ENCODE data around the gene EGR2.

EGR2 gene

DNA sequence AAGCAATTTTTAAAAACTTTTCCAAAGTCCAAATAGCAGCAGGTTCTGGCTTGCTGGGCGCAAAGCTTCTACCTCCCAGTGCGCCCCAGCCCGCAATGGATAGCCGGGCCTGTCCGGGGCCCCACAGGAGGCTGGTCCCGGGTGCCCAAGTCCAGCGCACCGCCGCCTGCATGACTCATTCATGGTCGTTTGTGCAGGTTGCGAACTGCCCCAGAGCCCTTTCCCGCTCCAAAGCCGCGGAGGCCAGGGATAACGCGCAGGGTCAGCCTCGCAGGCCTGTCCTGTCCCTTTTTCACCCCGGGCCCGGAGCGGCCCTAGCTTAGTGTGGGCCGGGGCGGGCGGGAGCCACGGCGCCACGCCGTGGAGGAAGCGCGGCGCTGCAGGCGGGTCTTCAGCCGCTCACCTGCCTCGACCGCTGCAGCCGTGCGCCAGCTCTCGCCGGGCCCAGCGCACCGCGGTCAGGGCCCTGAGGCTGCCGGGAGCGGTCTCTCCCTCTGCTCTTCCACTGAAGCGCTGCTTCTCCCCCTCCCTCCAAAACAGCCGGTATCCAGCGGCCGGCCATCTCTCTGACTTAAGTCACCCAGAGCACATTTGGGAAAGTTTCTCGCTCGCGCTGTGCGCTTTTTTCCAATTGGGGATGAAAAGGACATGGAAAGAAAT lies 1.7 kb upstream of the EGR2 start:
- peak; percentile 78 for DNase-seq

- DNase-seq = peak; percentile 77
Measured at GRCh38 chr10:62817121-62817765, 1.1 kb upstream of the EGR2 start.

GRCh38 chr10:62816076-62816330 lies 163 bp downstream of the EGR2 start:
- DNase-seq = no peak

- DNase-seq = peak; percentile 47
Measured at GRCh38 chr10:62815381-62816075, 638 bp downstream of the EGR2 start.

DNA sequence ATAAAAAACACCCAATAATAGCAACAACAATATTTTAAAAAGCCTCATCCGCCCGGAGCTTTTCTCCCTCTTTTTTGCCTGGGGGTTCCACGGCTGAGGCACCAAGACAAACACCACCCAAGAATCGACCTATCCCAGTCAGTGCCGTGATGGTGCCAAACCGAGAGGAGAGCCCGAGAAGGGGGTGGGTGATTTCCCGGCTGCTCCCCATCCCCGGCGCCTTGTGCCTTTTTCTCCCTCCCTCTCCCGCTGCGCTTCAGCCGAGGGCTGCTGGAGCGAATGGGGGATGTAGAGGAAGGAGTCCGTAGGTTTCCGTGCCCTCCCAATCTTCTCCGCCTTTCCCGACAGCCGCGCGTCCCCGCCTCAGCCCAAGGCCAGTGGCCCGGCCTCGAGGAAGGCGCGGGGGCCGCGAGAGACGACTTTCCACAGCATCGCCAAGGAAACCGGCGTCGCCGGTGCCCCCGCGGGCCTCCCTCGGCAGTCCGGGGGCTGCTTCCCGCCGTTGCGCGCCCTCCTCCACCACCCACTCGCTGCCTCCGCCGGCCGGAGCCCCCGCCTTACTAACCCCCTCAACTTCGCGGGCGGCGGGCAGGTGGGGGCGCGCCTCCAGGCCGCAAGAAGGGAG lies 1.3 kb downstream of the EGR2 start:
- no peak for DNase-seq

GRCh38 chr10:62813981-62814380 lies 2.2 kb downstream of the EGR2 start:
- no peak for DNase-seq

- no peak for DNase-seq
Measured at GRCh38 chr10:62813453-62813852, 2.7 kb downstream of the EGR2 start.

GRCh38 chr10:62812672-62813439 lies 3.3 kb downstream of the EGR2 start:
- DNase-seq = no peak

DNA sequence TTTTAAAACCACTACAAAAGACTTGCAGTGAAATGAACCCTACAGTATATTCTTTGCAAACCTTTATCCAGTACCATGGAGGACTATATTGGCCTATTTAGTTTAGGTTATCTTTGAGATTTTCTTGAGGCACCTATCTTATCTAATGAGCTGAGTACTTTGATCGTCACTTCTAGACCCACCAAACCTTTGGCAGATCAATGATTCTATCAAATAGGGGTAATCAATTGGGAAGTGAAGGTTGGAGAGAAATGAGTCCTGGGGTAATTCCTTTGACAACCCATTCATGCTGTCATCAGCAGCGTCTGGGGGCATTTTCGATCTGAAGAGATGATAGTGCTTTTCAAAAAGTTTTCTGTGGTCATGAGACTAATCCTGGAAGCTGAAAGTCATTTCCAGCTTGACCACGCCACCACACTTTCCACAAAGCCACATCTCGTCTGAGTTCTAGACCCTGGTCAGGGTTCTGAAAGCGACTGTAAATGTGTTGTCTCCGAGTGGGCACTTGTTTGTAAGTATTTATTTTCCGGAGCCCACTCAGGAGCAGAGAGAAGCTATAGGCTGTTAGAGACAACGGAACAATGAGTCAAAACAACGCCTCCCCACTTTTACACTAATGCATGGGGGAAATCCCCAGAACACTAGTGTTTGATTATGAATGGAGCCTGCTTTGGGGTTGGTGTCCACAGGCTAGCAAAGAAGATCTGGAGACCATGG lies 4.8 kb downstream of the EGR2 start:
- no peak for DNase-seq

DNA sequence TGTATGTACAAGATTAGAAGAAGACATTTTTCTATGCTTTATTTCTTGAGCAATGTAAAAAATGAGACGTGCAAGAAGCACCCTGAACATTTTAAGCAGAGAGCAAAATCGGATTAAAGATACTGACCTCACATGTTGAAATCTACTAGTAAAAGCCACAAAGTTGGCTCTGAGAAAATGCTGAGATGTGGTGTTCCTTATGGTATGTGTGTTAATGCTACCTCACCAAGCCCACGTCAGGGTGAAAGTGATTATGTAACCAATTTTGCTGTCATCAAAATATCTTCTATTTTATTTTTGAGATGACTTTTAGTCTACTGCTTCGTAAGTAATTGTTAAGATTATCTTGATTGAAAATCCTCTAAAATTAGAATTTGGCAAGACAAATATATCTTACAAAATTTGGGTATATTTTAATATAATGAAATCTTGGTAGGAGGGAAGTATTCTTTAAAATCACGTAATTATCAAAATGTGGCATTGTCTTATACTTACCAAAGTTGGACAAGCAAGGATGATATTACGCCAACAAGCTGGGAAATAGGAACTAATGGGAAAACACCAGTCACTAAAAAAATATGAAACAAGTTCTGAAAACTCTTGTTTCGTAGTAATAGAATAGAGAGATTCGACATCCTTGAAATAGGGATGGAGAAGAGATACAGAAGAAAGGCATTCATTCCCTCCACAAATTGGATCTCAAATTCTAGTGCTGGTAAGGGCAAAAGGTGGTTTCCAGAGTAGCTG lies 5.8 kb downstream of the EGR2 start:
- DNase-seq = no peak

DNA sequence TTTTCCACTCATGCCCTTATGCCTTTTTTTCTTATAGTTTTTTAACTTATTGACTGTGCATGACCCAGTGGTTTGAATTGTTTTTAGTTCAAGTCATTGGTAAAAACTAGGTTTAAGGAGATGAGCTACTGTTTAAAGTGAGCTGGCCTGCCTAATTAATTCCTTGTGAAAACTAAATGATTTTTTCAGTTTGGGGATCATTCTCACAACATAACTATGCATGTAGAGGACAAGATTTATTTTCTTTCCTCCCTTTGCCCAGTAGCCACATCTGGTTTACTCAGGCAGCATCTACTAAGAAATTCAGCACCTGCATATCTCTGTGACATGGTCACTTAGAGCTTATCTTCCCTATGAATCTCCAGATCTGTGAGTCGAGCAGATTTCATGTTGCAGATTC lies 9.9 kb downstream of the EGR2 start:
- no peak for DNase-seq

- DNase-seq = no peak
Measured at GRCh38 chr10:62805231-62806099, 10.7 kb downstream of the EGR2 start.

DNA sequence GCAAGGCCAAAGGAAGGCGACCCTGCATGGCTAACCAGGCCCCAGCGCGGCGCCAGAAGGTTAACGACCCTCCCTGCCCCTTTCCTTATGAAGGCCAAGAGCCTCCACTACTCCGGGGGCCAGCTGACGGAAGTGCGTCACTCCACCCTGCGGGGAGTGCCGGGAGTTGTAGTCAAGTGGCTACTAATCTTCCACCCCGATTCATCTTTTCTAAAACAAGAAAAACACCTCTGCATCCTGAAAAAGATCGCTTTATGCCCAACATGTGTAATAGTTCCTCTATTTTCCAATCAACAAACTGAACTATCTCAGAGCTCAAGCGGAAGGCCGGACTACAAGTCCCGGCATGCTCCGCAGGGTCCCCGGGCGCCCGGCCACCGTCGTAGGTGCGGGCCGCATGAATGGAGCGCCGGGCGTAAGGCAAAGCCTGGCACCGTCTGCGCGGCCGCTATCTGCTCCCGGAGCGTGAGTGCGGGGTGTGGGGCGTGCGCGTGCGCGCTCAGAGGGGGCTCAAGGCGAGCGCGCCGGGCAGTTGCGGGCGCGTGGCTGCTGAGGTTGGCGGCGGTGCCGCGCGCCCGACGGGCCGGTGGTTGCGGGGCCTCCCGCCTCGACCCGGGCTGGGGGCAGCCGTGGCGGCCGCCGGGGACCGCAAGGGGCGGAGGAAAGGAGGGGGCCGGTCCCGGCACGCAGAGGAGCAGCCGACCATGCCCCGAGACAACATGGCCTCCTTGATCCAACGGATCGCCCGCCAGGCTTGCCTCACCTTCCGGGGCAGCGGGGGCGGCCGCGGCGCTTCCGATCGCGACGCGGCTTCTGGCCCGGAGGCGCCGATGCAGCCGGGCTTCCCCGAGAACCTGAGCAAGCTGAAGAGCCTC lies 11.6 kb downstream of the EGR2 start, which contains the start of gene ADO:
TSS of gene ADO (plus strand) at position 365 of the 875 bp plus-strand sequence. CDS start at position 705, 340 bp downstream.
- DNase-seq = peak; percentile 90

DNA sequence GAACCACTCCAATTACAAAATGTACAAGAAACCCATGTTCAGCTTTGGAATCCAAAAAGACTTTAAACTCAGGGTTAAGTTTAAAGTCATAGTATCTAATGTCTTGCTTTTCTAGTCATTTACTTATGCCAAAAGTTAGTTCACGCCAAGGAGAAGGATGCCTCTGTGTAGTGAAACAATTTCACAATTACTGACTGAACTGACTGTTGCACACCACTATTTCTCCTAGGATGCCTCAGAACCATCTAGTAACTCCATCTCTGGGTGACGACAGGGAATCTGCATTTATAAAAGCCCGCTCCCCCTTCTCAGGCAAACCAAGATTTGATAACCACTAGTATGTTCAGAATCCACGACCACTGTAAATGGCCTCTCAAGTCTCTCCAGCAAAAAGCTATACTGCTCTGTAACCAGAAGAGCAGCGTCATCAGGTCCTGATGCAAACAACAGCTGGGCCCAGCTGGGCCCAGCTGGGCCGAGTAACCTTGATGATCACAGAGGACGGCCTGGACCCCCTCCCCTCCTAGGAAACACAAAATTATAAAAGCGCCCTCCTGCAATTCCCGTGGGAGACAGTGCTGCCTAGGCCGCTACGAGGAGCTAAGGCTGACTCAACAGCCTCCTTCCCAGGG lies 12.3 kb downstream of the EGR2 start:
- DNase-seq = no peak

DNA sequence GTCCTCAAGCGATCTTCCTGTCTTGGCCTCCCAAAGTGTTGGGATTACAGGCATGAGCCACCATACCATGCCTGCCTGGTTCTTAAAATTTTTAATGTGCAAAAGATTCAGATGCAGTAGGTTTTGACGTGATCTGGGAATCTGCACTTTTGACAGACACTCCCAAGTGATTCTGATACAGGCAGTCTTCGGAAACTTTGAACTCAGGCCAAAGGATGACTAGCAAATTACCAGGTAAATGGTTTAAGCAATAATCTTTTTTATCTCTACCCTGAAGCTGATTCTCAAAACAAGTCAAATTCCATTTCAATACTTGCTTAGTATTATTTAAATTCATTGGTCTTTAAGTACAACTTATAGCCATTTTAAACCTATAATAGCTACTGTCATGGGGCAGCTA lies 14.3 kb downstream of the EGR2 start:
- no peak for DNase-seq

GRCh38 chr10:62796896-62797295 lies 19.3 kb downstream of the EGR2 start:
- no peak for DNase-seq

GRCh38 chr10:62795762-62796161 lies 20.4 kb downstream of the EGR2 start:
- no peak for DNase-seq

GRCh38 chr10:62795100-62795499 lies 21.1 kb downstream of the EGR2 start:
- no peak for DNase-seq

DNA sequence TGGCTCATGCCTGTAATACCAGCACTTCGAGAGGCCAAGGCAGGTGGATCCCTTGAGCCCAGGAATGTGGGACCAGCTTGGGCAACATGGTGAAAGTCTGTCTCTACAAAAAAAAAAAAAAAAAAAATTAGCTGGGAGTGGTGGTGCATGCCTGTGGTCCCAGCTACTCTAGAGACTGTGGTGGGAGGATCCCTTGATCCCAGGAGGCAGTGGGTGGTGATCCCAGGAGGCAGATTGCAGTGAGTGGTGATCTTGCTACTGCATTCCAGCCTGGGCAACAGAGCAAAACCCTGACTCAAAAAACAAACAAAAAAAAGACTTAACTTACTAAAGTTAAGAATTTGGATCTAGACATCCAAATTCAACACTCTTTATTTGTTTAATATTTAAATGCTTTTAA lies 21.9 kb downstream of the EGR2 start:
- no peak for DNase-seq
